GM12865 (cell line): ENCODE measurements around the gene ACAP1.
A peak's percentile ranks its signal among the peaks of the same experiment; 100 is the strongest.
"Not testable (repeated sequence)": the region's sequence is repeated elsewhere in the genome, so short reads cannot be mapped to it uniquely, and the experiment has no call there.

Experiments used
- DNase-seq: peaks from one replicate; pipeline ENCODE4 v3.0.0; 2010; ENCODE audit warnings: low read depth
- H3K4me3 ChIP-seq: 2 replicates; pipeline ENCODE4 v1.5.1; 2011; ENCODE audit warnings: mild to moderate bottlenecking, low read depth, low read length, control low read depth
- TF ChIP-seq, protein P1 (sequence below): IDR thresholded peaks from 2 replicates; pipeline ENCODE4 v1.5.1; 2011; ENCODE audit warnings: low read length, control low read depth, low read depth, inconsistent platforms; ENCODE audit not compliant: insufficient read depth; ENCODE audit errors: missing control alignments

Gene ACAP1

DNA sequence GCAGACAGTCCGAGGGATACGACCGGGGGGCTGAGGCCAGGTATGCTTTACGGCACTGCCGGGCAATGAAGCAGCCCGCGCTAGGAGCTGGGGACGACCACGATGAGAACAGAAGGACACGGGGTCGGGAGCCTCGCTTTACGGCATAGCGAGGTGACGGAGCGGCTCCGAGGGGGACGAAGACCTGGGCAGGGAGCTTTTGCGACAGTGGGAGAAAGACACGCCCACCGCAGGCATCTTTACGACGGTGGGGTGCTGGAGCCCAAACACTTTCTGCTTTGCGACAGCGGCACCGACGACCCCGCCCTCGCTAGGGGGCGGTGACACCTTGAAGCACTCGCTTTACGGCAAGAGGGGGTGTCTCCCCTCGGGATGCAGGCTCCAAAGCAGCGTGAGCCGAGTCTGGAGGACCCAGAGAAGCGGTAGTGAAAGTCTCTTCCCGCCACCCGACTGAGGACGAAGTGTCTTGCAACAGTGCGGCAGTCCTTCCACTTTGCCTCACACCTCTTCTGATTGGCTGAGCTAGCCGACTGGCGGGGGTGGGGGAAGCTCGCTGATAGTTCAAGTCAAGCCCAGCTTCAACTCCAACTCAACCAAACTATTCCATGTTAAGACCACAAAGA lies 6.8 kb upstream of the ACAP1 start:
- TF ChIP-seq, protein P1, sequence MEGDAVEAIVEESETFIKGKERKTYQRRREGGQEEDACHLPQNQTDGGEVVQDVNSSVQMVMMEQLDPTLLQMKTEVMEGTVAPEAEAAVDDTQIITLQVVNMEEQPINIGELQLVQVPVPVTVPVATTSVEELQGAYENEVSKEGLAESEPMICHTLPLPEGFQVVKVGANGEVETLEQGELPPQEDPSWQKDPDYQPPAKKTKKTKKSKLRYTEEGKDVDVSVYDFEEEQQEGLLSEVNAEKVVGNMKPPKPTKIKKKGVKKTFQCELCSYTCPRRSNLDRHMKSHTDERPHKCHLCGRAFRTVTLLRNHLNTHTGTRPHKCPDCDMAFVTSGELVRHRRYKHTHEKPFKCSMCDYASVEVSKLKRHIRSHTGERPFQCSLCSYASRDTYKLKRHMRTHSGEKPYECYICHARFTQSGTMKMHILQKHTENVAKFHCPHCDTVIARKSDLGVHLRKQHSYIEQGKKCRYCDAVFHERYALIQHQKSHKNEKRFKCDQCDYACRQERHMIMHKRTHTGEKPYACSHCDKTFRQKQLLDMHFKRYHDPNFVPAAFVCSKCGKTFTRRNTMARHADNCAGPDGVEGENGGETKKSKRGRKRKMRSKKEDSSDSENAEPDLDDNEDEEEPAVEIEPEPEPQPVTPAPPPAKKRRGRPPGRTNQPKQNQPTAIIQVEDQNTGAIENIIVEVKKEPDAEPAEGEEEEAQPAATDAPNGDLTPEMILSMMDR: no peak
- peak overlapping the region; percentile 74 for H3K4me3 ChIP-seq
- peak; percentile 100 for DNase-seq

GRCh38 chr17:7329997-7330637 lies 6.2 kb upstream of the ACAP1 start:
- TF ChIP-seq, protein P1: no peak
- peak; percentile 89 for DNase-seq
- H3K4me3 ChIP-seq: peak overlapping the region; percentile 74

DNA sequence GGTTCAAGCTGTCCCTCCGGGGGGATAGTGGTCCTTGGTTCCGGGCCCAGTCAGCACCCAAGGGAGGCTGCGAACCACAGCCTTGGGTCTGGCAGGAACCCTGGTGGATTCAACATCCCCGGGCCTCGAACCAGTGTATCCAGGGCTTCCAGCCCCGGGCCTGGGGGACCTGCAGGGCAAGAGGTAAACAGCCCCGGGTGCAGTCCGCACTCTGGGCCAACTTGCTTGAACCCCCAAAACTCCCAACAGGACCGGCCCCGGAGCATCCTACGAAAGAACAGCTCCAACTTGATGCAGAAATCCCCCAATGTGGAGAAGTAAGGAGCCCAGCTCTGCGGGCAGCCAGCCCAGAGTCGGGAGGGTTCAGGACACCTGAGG lies 5.7 kb upstream of the ACAP1 start:
- DNase-seq: no peak
- peak overlapping the region; percentile 74 for H3K4me3 ChIP-seq
- TF ChIP-seq, protein P1: no peak

- no peak for DNase-seq
- TF ChIP-seq, protein P1: no peak
- H3K4me3 ChIP-seq: peak overlapping the region; percentile 32
These were observed 4.2 kb upstream of the ACAP1 start for GRCh38 chr17:7332111-7332510.

GRCh38 chr17:7332600-7333069 lies 3.7 kb upstream of the ACAP1 start:
- DNase-seq: peak; percentile 84
- H3K4me3 ChIP-seq: peak overlapping the region; percentile 32

- DNase-seq: no peak
- no peak overlapping the region for H3K4me3 ChIP-seq
- TF ChIP-seq, protein P1: no peak
These were observed 1.3 kb upstream of the ACAP1 start for GRCh38 chr17:7334938-7335538.

DNA sequence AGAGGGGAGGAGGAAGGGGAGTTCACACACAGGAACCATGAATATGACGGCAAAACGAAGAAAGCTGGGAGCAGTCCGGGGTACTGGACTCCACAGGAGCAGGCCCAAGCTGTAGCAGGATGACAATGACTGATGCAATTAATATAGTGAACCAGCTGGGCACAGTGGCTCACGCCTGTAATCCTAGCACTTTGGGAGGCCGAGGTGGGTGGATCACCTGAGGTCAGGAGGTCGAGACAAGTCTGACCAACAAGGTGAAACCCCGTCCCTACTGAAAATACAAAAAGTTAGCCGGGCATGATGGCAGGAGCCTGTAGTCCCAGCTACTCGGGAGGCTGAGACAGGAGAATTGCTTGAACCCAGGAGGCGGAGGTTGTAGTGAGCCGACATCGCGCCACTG lies 564 bp upstream of the ACAP1 start:
- DNase-seq: not testable (repeated sequence)
- H3K4me3 ChIP-seq: peak overlapping the region; percentile 94

- DNase-seq: not testable (repeated sequence)
- H3K4me3 ChIP-seq: peak overlapping the region; percentile 94
These were observed 1.3 kb downstream of the ACAP1 start for GRCh38 chr17:7337600-7337999.
